CD14-positive monocyte (primary cell): ENCODE results near the gene SATL1. TPM values are rescaled to one million over a fixed set of nuclear protein-coding genes. Genes with fewer than 3 reads are reported as not detected.
A peak's percentile ranks its signal among the peaks of the same experiment; 100 is the strongest.

Experiments used
- DNase-seq, 3 donors: peaks; one replicate each; pipeline ENCODE4 v3.0.0-alpha.2; 2011 to 2022
- H2AFZ ChIP-seq: 2 replicates; pipeline ENCODE4 v1.6.0; 2012; ENCODE audit warnings: mild to moderate bottlenecking, low read depth, low read length, inconsistent platforms; ENCODE audit not compliant: insufficient read depth, poor library complexity, severe bottlenecking
- H3K27ac ChIP-seq, 2 donors: 1 replicate in 1 of 2; 2 replicates in 1 of 2; pipeline ENCODE4 v1.5.1; 2012 to 2013; ENCODE audit warnings: low read length in 2 of 2, control low read depth in 1 of 2, inconsistent platforms in 1 of 2, low read depth in 1 of 2, mild to moderate bottlenecking in 1 of 2
- H3K27me3 ChIP-seq, 2 donors: one replicate each; pipeline versions ENCODE4 v1.6.0 to v1.6.1; 2011 to 2013; ENCODE audit warnings: low read length in 2 of 2; ENCODE audit not compliant: control insufficient read depth in 2 of 2, insufficient read depth in 2 of 2
- H3K36me3 ChIP-seq, 2 donors: replicated peaks in 1 of 2; 1 replicate in 1 of 2; 2 replicates in 1 of 2; pipeline versions ENCODE4 v1.5.1 to v1.6.1; 2012 to 2013; ENCODE audit warnings: low read length in 2 of 2, control low read depth in 1 of 2, inconsistent platforms in 1 of 2, mild to moderate bottlenecking in 1 of 2; ENCODE audit not compliant: insufficient read depth in 2 of 2, control insufficient read depth in 1 of 2
- H3K4me1 ChIP-seq, 2 donors: 1 replicate in 1 of 2; 2 replicates in 1 of 2; pipeline versions ENCODE4 v1.5.1 to v1.6.1; 2012 to 2013; ENCODE audit warnings: low read length in 2 of 2, control low read depth in 1 of 2, inconsistent platforms in 1 of 2, mild to moderate bottlenecking in 1 of 2, moderate library complexity in 1 of 2; ENCODE audit not compliant: insufficient read depth in 2 of 2, control insufficient read depth in 1 of 2
- H3K4me2 ChIP-seq: replicated peaks from 2 replicates; pipeline ENCODE3; 2012; ENCODE audit warnings: low read length, moderate library complexity, mild to moderate bottlenecking; ENCODE audit not compliant: poor library complexity, severe bottlenecking; ENCODE audit errors: extremely low read depth
- H3K4me3 ChIP-seq, 3 experiments: fragments of 200-600 bp in 1 of 3; sonication (generic) in 1 of 3; replicated peaks in 1 of 3; 1 replicate in 2 of 3; 2 replicates in 1 of 3; pipeline ENCODE4 v1.5.1; 2011 to 2013; ENCODE audit warnings: low read length in 3 of 3, mild to moderate bottlenecking in 3 of 3, control low read depth in 2 of 3, low read depth in 2 of 3, inconsistent platforms in 1 of 3, moderate library complexity in 1 of 3
- H3K79me2 ChIP-seq: 2 replicates; pipeline ENCODE4 v1.6.0; 2012; ENCODE audit warnings: mild to moderate bottlenecking, control low read depth, inconsistent platforms, low read length, moderate library complexity; ENCODE audit not compliant: insufficient read depth
- H3K9ac ChIP-seq: 2 replicates; pipeline ENCODE4 v1.6.0; 2017; ENCODE audit warnings: low read length, mild to moderate bottlenecking; ENCODE audit not compliant: insufficient read depth, poor library complexity, severe bottlenecking
- H3K9me3 ChIP-seq, 2 donors: replicated peaks in 1 of 2; 1 replicate in 1 of 2; 2 replicates in 1 of 2; pipeline versions ENCODE4 v1.5.1 to v1.6.1; 2012 to 2013; ENCODE audit warnings: low read length in 2 of 2, control low read depth in 1 of 2; ENCODE audit not compliant: control insufficient read depth in 1 of 2, insufficient read depth in 1 of 2
- H4K20me1 ChIP-seq: 2 replicates; pipeline ENCODE4 v1.6.0; 2012; ENCODE audit warnings: mild to moderate bottlenecking, low read length, control low read depth, moderate library complexity; ENCODE audit not compliant: insufficient read depth
- H3K27ac Mint-ChIP-seq, 7 donors: one replicate each; pipeline ENCODE4 v1.8.0; 2020; ENCODE audit warnings: mild to moderate bottlenecking in 7 of 7, mixed read lengths in 7 of 7, moderate library complexity in 6 of 7, inconsistent platforms in 2 of 7
- H3K27me3 Mint-ChIP-seq, 3 donors: one replicate each; pipeline ENCODE4 v1.8.0; 2021 to 2022; ENCODE audit warnings: low read depth in 3 of 3, mild to moderate bottlenecking in 3 of 3, mixed read lengths in 3 of 3, moderate library complexity in 3 of 3, inconsistent platforms in 1 of 3
- H3K36me3 Mint-ChIP-seq, 2 donors: one replicate each; pipeline ENCODE4 v1.8.0; 2020; ENCODE audit warnings: mixed read lengths in 2 of 2, inconsistent platforms in 1 of 2, mild to moderate bottlenecking in 1 of 2
- H3K4me1 Mint-ChIP-seq: one replicate; pipeline ENCODE4 v1.8.0; 2020; ENCODE audit warnings: mild to moderate bottlenecking, mixed read lengths
- H3K4me3 Mint-ChIP-seq, 2 donors: one replicate each; pipeline ENCODE4 v1.8.0; 2020; ENCODE audit warnings: mild to moderate bottlenecking in 2 of 2, mixed read lengths in 2 of 2, moderate library complexity in 1 of 2
- H3K9me3 Mint-ChIP-seq, 7 donors: one replicate each; pipeline ENCODE4 v1.8.0; 2020 to 2022; ENCODE audit warnings: mixed read lengths in 7 of 7, mild to moderate bottlenecking in 6 of 7, moderate library complexity in 6 of 7, inconsistent platforms in 2 of 7
- CTCF ChIP-seq: fragments of 200-600 bp; IDR thresholded peaks from one replicate; pipeline ENCODE4 v1.8.0; 2022; ENCODE audit warnings: antibody characterized with exemption, mild to moderate bottlenecking
- WGBS: methylation state at CpG from one replicate; pipeline ENCODE4 v1.1.5; 2013; ENCODE audit warnings: missing lambda C conversion rate; ENCODE audit not compliant: insufficient coverage; 5-methylcytosine and 5-hydroxymethylcytosine counted together
- intact Hi-C, 2 donors: fragments of 100-400 bp; cut with micrococcal nuclease; formaldehyde crosslinking; loops; one replicate each; pipeline versions ENCODE4 v1.15.0 to v1.15.1; 2023
- polyA plus RNA-seq, 3 donors: library from polyadenylated mRNA; depleted of rRNA in 1 of 3; unstranded in 2 of 3; stranded (reverse) in 1 of 3; fragments of 300-500 nt in 2 of 3; fragments of >200 nt in 1 of 3; fragmentation: Illumina TruSeq in 2 of 3; gene quantifications; 1 replicate in 2 of 3; 2 replicates in 1 of 3; pipeline ENCODE4 v1.2.3, GENCODE V29; 2012 to 2021

The SATL1 gene
- polyA plus RNA-seq, 3 donors, result not detected

- Histone ChIP-seq H3K36me3 (peaks cover 2 to 12% of the 10 kb centered on the region in 2 donors), H2AFZ (no peak overlapping the region), H3K79me2 (no peaks in the 10 kb centered on the region), H3K4me3 (no peak overlapping the region), H3K27me3 (no peaks in the 10 kb centered on the region), H3K27ac (no peak overlapping the region), H3K9ac (no peak overlapping the region), H3K9me3 (no peaks in the 10 kb centered on the region), H3K4me2 (no peak overlapping the region), H3K4me1 (no peaks in the 10 kb centered on the region), H4K20me1 (no peaks in the 10 kb centered on the region)
- no peak overlapping the region for H3K27ac Mint-ChIP-seq
- no CpG with 5 or more reads among the region's 4 CpGs for WGBS
- no peaks in the 10 kb centered on the region for H3K4me1 Mint-ChIP-seq
- H3K4me3 Mint-ChIP-seq, result no peak overlapping the region
- intact Hi-C loops, result no loop called here
- H3K9me3 Mint-ChIP-seq, result peaks cover 0 to 12% (median 4%) of the 10 kb centered on the region in 7 donors
- peaks cover 8 to 9% of the 10 kb centered on the region in 2 donors for H3K36me3 Mint-ChIP-seq
- H3K27me3 Mint-ChIP-seq, result peaks cover 0 to 7% (median 0%) of the 10 kb centered on the region in 3 donors
- no peak for TF ChIP-seq CTCF
- DNase-seq, result no peak
These were observed 177.9 kb downstream of the SATL1 start for GRCh38 chrX:85065512-85066198.

- intact Hi-C loops, result no loop called here
- Histone ChIP-seq H2AFZ (no peak overlapping the region), H3K4me1 (no peaks in the 10 kb centered on the region), H3K4me3 (no peak overlapping the region), H3K79me2 (no peaks in the 10 kb centered on the region), H3K9ac (no peak overlapping the region), H4K20me1 (no peaks in the 10 kb centered on the region), H3K9me3 (no peaks in the 10 kb centered on the region), H3K27ac (no peak overlapping the region), H3K27me3 (no peaks in the 10 kb centered on the region), H3K36me3 (no peaks in the 10 kb centered on the region), H3K4me2 (no peak overlapping the region)
- no peak overlapping the region for H3K27ac Mint-ChIP-seq
- no CpG with 5 or more reads among the region's 2 CpGs for WGBS
- no peaks in the 10 kb centered on the region for H3K27me3 Mint-ChIP-seq
- no peaks in the 10 kb centered on the region for H3K9me3 Mint-ChIP-seq
- H3K4me3 Mint-ChIP-seq, result no peak overlapping the region
- no peaks in the 10 kb centered on the region for H3K4me1 Mint-ChIP-seq
- H3K36me3 Mint-ChIP-seq, result peaks cover 0 to 4% of the 10 kb centered on the region in 2 donors
- peak; percentile 8 for TF ChIP-seq CTCF
- no peak for DNase-seq
These were observed 190.8 kb downstream of the SATL1 start for GRCh38 chrX:85052636-85053343.
